Gastrocnemius medialis (tissue), 4 donors: Measurements from ENCODE around the gene RFC5. TPM values are rescaled to one million over a fixed set of nuclear protein-coding genes. Genes with fewer than 3 reads are reported as not detected.

Experiments used
- ATAC-seq, 2 donors: fragments of 150-250 bp; one replicate each; pipeline ENCODE4 v1.9.1; 2016
- DNase-seq, 2 donors: peaks; one replicate each; pipeline ENCODE4 v3.0.0-alpha.2; 2019
- H3K27ac ChIP-seq, 4 donors: fragments of 200-600 bp; sonication (generic); 1 replicate in 1 of 4; 2 replicates in 3 of 4; pipeline ENCODE4 v1.5.1; 2016 to 2018; ENCODE audit warnings: mild to moderate bottlenecking in 2 of 4, moderate library complexity in 1 of 4
- H3K27me3 ChIP-seq, 3 donors: fragments of 200-600 bp; sonication (generic) in 2 of 3; 1 replicate in 1 of 3; 2 replicates in 2 of 3; pipeline versions ENCODE4 v1.5.1 to v1.6.0; 2016 to 2019; ENCODE audit warnings: mild to moderate bottlenecking in 1 of 3, moderate library complexity in 1 of 3
- H3K36me3 ChIP-seq, 2 donors: fragments of 200-600 bp; sonication (generic) in 1 of 2; one replicate each; pipeline ENCODE4 v1.5.1; 2017 to 2018
- H3K4me1 ChIP-seq, 2 donors: fragments of 200-600 bp; sonication (generic) in 1 of 2; one replicate each; pipeline ENCODE4 v1.5.1; 2016 to 2017; ENCODE audit warnings: mild to moderate bottlenecking in 2 of 2
- H3K4me3 ChIP-seq, 4 donors: fragments of 200-600 bp; sonication (generic) in 3 of 4; 1 replicate in 1 of 4; 2 replicates in 3 of 4; pipeline ENCODE4 v1.5.1; 2016 to 2019; ENCODE audit warnings: mild to moderate bottlenecking in 2 of 4
- H3K9me3 ChIP-seq, 3 donors: fragments of 200-600 bp; sonication (generic) in 2 of 3; 1 replicate in 1 of 3; 2 replicates in 2 of 3; pipeline ENCODE4 v1.5.1; 2016 to 2019
- POLR2A ChIP-seq, 2 donors: fragments of 450-650 bp; IDR thresholded peaks; one replicate each; pipeline ENCODE4 v1.6.1; 2017; ENCODE audit warnings: antibody characterized with exemption in 2 of 2, mild to moderate bottlenecking in 2 of 2, moderate library complexity in 2 of 2
- in situ Hi-C, 4 donors: fragments of 200-750 bp; cut with MboI; loops; one replicate each; pipeline versions ENCODE4 v1.15.0 to v1.8.0; 2017; ENCODE audit warnings: low sequenced_read_pairs in 4 of 4
- intact Hi-C: fragments of 100-400 bp; cut with DNase I; formaldehyde crosslinking; loops from one replicate; pipeline ENCODE4 v1.15.1; 2023; ENCODE audit warnings: low total_unique reads
- total RNA-seq, 4 donors: library from RNA; depleted of rRNA; stranded (reverse); fragments of >200 nt; gene quantifications; one replicate each; pipeline versions ENCODE4 v1.1.0 to v1.2.3, GENCODE V29; 2016
- TF ChIP-seq, protein P1 (sequence below), 5 experiments: fragments of 450-650 bp in 3 of 5; fragments of 200-600 bp in 2 of 5; sonication (generic) in 2 of 5; IDR thresholded peaks in 4 of 5; conservative IDR thresholded peaks in 1 of 5; 1 replicate in 4 of 5; 2 replicates in 1 of 5; pipeline ENCODE4 v1.5.1; 2016 to 2019; ENCODE audit warnings: antibody characterized with exemption in 5 of 5, mild to moderate bottlenecking in 3 of 5, moderate library complexity in 3 of 5

The RFC5 gene
- total RNA-seq, 4 donors from 2014 or later = 3.5 to 9.9 (median 5.4) TPM

DNA sequence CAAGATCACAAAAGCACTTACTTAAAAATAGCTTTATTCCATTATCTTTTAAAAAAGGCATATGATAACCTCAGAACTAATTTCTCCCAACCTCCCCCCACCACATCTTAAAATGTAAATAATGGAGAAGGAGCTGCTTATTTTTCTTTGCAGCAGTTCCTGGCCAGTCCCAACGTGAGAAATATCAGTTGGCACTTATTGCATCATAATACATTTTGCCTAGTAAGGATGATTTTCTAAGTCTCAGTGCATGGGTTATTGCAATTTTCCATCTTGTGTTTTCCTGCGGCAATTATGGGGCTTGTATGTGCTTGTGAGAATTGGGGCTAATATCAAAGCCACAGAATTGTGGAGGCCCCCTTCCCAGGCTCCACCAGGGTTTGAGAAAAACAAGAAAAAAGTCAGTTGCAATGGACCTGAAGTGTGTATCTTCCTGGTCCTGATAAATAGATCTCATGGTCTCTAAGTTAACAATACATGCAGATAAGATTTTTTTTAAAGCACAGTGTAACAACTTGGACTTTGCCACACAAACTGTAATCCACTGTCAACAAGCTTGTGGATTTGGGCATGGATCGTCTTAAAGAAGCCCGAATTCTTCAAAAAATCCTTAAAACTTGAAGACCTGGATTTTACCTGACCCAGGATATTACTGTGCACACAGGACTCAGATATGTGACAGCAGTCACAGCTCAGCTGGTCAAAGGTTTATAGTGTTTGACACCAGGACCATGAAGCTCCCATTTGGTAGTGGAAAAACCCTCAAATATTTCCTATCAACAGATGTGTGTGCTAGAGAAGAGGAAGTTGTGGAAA, 47.3 kb downstream of the RFC5 start:
- Histone ChIP-seq H3K9me3 (no peaks in the 10 kb centered on the region), H3K36me3 (peaks cover 0 to 6% of the 10 kb centered on the region in 2 donors), H3K4me1 (peaks cover 15 to 22% of the 10 kb centered on the region in 2 donors), H3K27me3 (no peaks in the 10 kb centered on the region), H3K4me3 (no peak overlapping the region), H3K27ac (no peak overlapping the region)
- no peak for DNase-seq
- in situ Hi-C loops (no loop called here), intact Hi-C loops (loop anchor here (5.0 kb wide), 1 partner anchor 119 kb away; no protein-coding TSS in a partner anchor)
- no peak for ATAC-seq
- TF ChIP-seq POLR2A (IDR thresholded peaks at IDR 0.05) = no peak
- TF ChIP-seq, protein P1, sequence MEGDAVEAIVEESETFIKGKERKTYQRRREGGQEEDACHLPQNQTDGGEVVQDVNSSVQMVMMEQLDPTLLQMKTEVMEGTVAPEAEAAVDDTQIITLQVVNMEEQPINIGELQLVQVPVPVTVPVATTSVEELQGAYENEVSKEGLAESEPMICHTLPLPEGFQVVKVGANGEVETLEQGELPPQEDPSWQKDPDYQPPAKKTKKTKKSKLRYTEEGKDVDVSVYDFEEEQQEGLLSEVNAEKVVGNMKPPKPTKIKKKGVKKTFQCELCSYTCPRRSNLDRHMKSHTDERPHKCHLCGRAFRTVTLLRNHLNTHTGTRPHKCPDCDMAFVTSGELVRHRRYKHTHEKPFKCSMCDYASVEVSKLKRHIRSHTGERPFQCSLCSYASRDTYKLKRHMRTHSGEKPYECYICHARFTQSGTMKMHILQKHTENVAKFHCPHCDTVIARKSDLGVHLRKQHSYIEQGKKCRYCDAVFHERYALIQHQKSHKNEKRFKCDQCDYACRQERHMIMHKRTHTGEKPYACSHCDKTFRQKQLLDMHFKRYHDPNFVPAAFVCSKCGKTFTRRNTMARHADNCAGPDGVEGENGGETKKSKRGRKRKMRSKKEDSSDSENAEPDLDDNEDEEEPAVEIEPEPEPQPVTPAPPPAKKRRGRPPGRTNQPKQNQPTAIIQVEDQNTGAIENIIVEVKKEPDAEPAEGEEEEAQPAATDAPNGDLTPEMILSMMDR (IDR thresholded peaks at IDR 0.05 in 4 of 5, conservative IDR thresholded peaks at IDR 0.05 in 1 of 5) = no peak

DNA sequence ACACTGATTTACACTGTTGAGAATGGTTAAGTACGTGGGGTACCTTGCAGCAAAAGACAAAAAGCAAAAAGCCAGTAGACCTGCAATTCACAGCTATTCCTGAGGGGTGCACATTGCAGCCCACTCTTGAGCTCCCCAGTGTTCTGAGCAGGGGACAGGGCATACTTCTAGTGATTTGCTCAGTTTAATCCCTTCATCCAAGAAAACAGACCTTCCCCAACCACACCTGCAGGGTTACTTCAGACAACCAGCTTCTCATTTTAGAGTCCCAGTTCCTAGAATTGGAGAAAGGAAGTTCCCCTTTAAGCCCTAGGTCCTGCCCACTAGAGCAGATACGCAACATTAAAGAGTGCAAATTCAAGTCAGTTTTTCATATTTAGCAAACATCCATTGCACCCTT, 48.1 kb downstream of the RFC5 start:
- in situ Hi-C loops = no loop called here
- TF ChIP-seq POLR2A (IDR thresholded peaks at IDR 0.05) = no peak
- intact Hi-C loops = loop anchor here (5.0 kb wide), 1 partner anchor 118 kb away; no protein-coding TSS in a partner anchor
- no peaks in the 10 kb centered on the region for H3K9me3 ChIP-seq
- no peak overlapping the region for H3K4me3 ChIP-seq
- H3K4me1 ChIP-seq = peaks cover 12 to 14% of the 10 kb centered on the region in 2 donors
- H3K36me3 ChIP-seq = peaks cover 0 to 6% of the 10 kb centered on the region in 2 donors
- DNase-seq (no peak), ATAC-seq (no peak)
- H3K27me3 ChIP-seq = no peaks in the 10 kb centered on the region
- no peak overlapping the region for H3K27ac ChIP-seq

- no peak for DNase-seq
- Histone ChIP-seq H3K27ac (no peak overlapping the region), H3K4me1 (peaks cover 8 to 9% of the 10 kb centered on the region in 2 donors), H3K9me3 (no peaks in the 10 kb centered on the region), H3K27me3 (no peaks in the 10 kb centered on the region), H3K36me3 (peaks cover 0 to 6% of the 10 kb centered on the region in 2 donors), H3K4me3 (no peak overlapping the region)
- ATAC-seq = no peak
- TF ChIP-seq, protein P1 (IDR thresholded peaks at IDR 0.05 in 4 of 5, conservative IDR thresholded peaks at IDR 0.05 in 1 of 5) = no peak
- no peak for TF ChIP-seq POLR2A (IDR thresholded peaks at IDR 0.05)
- in situ Hi-C loops (no loop called here), intact Hi-C loops (no loop called here)
These were observed 48.9 kb downstream of the RFC5 start for GRCh38 chr12:118065380-118065779.

DNA sequence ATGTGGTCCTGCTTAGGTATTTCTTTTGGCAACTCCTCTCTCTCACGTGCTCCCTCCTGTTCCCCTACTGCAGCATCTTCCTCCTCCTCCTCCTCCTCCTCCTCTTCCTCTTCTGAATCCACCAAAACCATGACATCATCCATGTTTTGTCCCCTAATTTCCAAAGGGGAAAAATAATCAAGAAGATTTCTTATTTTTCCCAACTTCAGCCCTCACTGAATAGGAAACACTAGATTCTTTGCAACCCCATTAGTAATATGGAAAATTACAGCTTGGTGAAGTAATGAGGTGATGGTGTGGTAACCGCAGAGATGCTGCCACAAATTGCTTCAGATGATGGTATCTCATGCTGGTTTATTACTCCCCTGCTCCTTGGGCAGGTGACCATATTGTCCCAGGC, 51.9 kb downstream of the RFC5 start:
- no peak for ATAC-seq
- H3K27me3 ChIP-seq = no peaks in the 10 kb centered on the region
- no peak overlapping the region for H3K27ac ChIP-seq
- in situ Hi-C loops = no loop called here
- no peak for DNase-seq
- no peak for TF ChIP-seq POLR2A (IDR thresholded peaks at IDR 0.05)
- TF ChIP-seq, protein P1 (IDR thresholded peaks at IDR 0.05 in 4 of 5, conservative IDR thresholded peaks at IDR 0.05 in 1 of 5) = no peak
- no peak overlapping the region for H3K4me3 ChIP-seq
- peaks cover 0 to 14% of the 10 kb centered on the region in 2 donors for H3K36me3 ChIP-seq
- H3K4me1 ChIP-seq = peaks cover 0 to 4% of the 10 kb centered on the region in 2 donors
- intact Hi-C loops = no loop called here
- no peaks in the 10 kb centered on the region for H3K9me3 ChIP-seq

- Histone ChIP-seq H3K4me3 (no peak overlapping the region), H3K9me3 (no peaks in the 10 kb centered on the region), H3K36me3 (peaks cover 0 to 14% of the 10 kb centered on the region in 2 donors), H3K27me3 (no peaks in the 10 kb centered on the region), H3K4me1 (no peaks in the 10 kb centered on the region), H3K27ac (no peak overlapping the region)
- ATAC-seq (no peak), DNase-seq (no peak)
- TF ChIP-seq, protein P1 (IDR thresholded peaks at IDR 0.05 in 4 of 5, conservative IDR thresholded peaks at IDR 0.05 in 1 of 5) = no peak
- no peak for TF ChIP-seq POLR2A (IDR thresholded peaks at IDR 0.05)
- intact Hi-C loops (no loop called here), in situ Hi-C loops (no loop called here)
These were observed 54.1 kb downstream of the RFC5 start for GRCh38 chr12:118070650-118071049.
